GM18870 (cell line): ENCODE data around the gene RBM38.

Experiments
- ATAC-seq: cut with Tn5 transposase; IDR thresholded peaks from one replicate; pipeline ENCODE4 v1.9.1; 2021; ENCODE audit warnings: moderate library complexity; ENCODE audit not compliant: unreplicated experiment

The RBM38 gene

GRCh38 chr20:57389695-57390603, 1.2 kb upstream of the RBM38 start:
- no peak for ATAC-seq

- no peak for ATAC-seq
These were observed 474 bp downstream of the RBM38 start for GRCh38 chr20:57391439-57392301.

GRCh38 chr20:57392512-57393271, 1.5 kb downstream of the RBM38 start:
- no peak for ATAC-seq

GRCh38 chr20:57393321-57394120, 2.3 kb downstream of the RBM38 start:
- ATAC-seq: no peak

GRCh38 chr20:57394121-57395082, 3.2 kb downstream of the RBM38 start:
- no peak for ATAC-seq

GRCh38 chr20:57395111-57395966, 4.1 kb downstream of the RBM38 start:
- ATAC-seq: no peak

GRCh38 chr20:57396212-57396983, 5.2 kb downstream of the RBM38 start:
- ATAC-seq: no peak

GRCh38 chr20:57396984-57397692, 5.9 kb downstream of the RBM38 start:
- ATAC-seq: no peak

GRCh38 chr20:57397693-57398108, 6.5 kb downstream of the RBM38 start:
- ATAC-seq: peak; percentile 5

- peak; percentile 45 for ATAC-seq
These were observed 7.1 kb downstream of the RBM38 start for GRCh38 chr20:57398231-57398821.

GRCh38 chr20:57398901-57399535, 7.8 kb downstream of the RBM38 start:
- ATAC-seq: no peak

- ATAC-seq: peak; percentile 40
These were observed 8.5 kb downstream of the RBM38 start for GRCh38 chr20:57399587-57400155.

GRCh38 chr20:57400231-57400701, 9.1 kb downstream of the RBM38 start:
- ATAC-seq: no peak

GRCh38 chr20:57400821-57401564, 9.8 kb downstream of the RBM38 start:
- ATAC-seq: no peak

- no peak for ATAC-seq
These were observed 10.3 kb downstream of the RBM38 start for GRCh38 chr20:57401565-57401918.
